NB4 (cell line): ENCODE data around the gene PRRC1.

Experiments
- DNase-seq: peaks from one replicate; pipeline ENCODE4 v3.0.0; 2010; ENCODE audit warnings: low read depth
- H3K4me3 ChIP-seq: one replicate; pipeline ENCODE4 v1.5.1; 2011; ENCODE audit warnings: mild to moderate bottlenecking, low read depth, low read length, moderate library complexity
- MYC ChIP-seq: IDR thresholded peaks from 2 replicates; pipeline ENCODE4 v1.6.1; 2011; ENCODE audit warnings: low read depth, low read length
- POLR2A ChIP-seq: IDR thresholded peaks from 2 replicates; pipeline ENCODE4 v1.6.1; 2011; ENCODE audit warnings: mild to moderate bottlenecking; ENCODE audit not compliant: insufficient read length; ENCODE audit errors: extremely low read depth
- TF ChIP-seq, protein P1 (sequence below): IDR thresholded peaks from one replicate; pipeline ENCODE4 v1.5.1; 2012; ENCODE audit warnings: low read depth, low read length
- TF ChIP-seq, protein P2 (sequence below): IDR thresholded peaks from 2 replicates; pipeline ENCODE4 v1.6.1; 2011; ENCODE audit warnings: low read depth, low read length

The PRRC1 gene

DNA sequence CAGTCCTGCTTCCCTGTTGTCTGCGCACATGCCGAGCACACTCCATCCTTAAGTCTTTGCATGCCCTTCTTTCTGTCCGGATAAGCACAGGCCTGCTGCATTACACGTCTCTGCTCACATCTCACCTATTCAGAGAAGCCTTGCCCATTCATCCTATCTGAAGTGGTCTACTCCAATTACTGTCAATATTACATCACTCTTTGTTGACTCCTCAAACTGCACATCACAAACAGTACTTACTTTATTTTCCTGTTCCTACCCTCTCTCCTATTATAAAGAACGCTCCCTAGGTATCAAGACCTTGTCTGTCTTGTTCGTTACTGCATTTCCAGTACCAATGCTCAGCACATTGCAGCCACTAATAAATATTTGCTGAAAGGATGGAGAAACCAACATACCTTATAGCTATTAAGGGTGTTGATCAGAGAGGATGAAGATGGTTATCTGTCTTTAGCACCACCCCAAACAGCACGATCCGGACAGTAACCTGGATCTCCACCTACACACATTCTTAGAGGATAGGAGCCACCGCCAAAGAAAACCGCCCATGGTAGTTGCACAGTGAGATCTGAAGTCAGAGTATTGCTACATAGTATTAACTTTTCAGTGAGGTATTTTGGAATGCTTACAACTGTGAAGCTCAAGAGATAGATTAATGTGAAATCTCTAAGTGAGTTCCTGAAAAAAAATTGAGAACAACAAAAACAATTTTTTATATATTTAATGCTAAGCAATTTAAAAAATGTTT is 1.6 kb upstream of the PRRC1 start:
- no peak for DNase-seq
- no peak for TF ChIP-seq POLR2A
- TF ChIP-seq, protein P1, sequence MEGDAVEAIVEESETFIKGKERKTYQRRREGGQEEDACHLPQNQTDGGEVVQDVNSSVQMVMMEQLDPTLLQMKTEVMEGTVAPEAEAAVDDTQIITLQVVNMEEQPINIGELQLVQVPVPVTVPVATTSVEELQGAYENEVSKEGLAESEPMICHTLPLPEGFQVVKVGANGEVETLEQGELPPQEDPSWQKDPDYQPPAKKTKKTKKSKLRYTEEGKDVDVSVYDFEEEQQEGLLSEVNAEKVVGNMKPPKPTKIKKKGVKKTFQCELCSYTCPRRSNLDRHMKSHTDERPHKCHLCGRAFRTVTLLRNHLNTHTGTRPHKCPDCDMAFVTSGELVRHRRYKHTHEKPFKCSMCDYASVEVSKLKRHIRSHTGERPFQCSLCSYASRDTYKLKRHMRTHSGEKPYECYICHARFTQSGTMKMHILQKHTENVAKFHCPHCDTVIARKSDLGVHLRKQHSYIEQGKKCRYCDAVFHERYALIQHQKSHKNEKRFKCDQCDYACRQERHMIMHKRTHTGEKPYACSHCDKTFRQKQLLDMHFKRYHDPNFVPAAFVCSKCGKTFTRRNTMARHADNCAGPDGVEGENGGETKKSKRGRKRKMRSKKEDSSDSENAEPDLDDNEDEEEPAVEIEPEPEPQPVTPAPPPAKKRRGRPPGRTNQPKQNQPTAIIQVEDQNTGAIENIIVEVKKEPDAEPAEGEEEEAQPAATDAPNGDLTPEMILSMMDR: no peak
- TF ChIP-seq MYC: no peak
- TF ChIP-seq, protein P2, sequence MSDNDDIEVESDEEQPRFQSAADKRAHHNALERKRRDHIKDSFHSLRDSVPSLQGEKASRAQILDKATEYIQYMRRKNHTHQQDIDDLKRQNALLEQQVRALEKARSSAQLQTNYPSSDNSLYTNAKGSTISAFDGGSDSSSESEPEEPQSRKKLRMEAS: no peak
- H3K4me3 ChIP-seq: no peak overlapping the region

DNA sequence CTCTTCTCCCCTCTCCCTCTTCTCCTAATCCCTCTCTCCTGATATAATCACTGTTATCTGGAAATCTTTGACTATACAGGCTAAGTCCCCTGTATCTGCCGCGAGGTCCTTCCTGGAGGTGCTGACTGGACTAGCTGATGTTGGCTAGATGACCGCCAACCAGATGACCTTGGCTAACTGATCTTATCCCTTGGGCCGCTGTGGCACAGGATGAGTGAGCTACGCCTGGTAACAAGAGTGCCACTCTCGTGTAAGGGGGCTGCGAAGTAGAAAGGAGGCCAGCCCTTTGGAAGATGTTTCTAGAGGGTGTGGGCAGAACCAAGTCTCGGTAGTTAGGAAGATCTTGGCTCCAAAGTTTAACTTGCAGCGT is 345 bp upstream of the PRRC1 start:
- TF ChIP-seq MYC (no peak), POLR2A (no peak)
- TF ChIP-seq, protein P1: no peak
- TF ChIP-seq, protein P2: no peak
- no peak for DNase-seq
- H3K4me3 ChIP-seq: peak overlapping the region; percentile 51

DNA sequence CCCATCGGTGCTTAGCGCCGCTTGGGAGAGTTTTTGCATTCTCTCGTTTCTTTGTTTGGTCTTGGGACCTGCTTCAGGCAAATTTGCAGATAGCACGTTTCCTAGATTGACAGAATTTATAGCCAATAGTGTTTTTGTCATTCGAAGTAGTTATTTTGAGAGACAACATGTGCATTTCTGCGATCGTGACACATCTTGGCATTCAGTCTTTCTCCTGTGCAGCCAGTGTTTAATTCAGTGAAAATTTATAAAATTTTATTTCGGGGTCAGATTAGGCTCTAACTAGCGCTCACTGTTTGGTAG is 830 bp downstream of the PRRC1 start:
- TF ChIP-seq POLR2A (no peak), MYC (no peak)
- TF ChIP-seq, protein P2: no peak
- TF ChIP-seq, protein P1: no peak
- DNase-seq: no peak
- H3K4me3 ChIP-seq: peak overlapping the region; percentile 94

DNA sequence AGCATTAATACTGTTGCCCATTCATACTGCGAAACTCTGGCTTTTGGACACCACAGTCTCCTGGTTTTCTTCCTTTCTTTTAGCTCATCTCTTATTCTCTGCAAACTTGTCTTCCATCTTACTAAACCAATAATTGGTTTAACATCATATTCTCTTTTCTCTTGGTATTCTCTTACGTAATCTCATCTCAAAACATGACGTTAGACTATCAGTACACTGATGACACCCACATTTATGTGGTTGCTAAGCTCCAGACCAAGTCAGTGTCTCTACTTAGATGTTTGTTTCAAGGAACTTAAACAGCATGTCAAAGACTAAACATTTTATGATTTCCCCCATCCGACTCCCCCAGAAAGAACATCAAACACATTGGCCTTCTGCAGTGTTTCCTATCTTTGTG is 2.1 kb downstream of the PRRC1 start:
- DNase-seq: peak; percentile 9
- TF ChIP-seq MYC (no peak), POLR2A (no peak)
- TF ChIP-seq, protein P1: no peak
- TF ChIP-seq, protein P2: no peak
- H3K4me3 ChIP-seq: peak overlapping the region; percentile 94

DNA sequence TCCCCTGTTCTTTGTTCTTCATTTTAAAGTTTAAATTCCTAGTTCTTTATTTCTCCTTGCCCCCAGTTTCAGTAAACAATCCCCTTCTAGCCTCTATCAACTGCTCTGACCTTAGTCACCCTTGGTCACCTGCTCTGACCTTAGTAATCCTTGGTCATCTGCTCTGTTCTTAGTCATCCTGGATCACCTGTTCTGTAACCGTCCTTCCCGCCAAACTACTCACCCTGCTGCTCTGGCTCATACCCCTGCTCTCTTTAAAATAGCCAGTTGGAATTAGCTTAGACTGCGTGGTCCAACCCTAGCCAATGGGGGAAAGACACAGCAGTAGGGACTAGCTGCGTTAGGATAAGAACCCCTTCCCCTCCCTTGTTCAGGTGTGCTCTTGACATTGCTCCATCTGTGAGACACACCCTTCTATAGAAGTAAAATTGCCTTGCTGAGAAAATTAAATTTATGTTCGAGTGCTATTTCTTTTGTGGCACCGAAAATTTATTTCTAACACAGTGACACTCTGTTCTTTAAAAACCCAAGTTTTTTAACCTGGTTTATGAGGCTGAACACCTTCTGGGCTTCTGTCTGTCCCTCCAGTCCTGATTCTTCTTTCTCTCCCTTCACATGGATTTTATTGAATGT is 3.8 kb downstream of the PRRC1 start:
- no peak overlapping the region for H3K4me3 ChIP-seq
- TF ChIP-seq, protein P1: no peak
- TF ChIP-seq POLR2A (no peak), MYC (no peak)
- TF ChIP-seq, protein P2: no peak
- DNase-seq: no peak
